Gastroesophageal sphincter (tissue), 4 donors: ENCODE results near the gene TAF4. TPM values are rescaled to one million over a fixed set of nuclear protein-coding genes. Genes with fewer than 3 reads are reported as not detected.

ENCODE experiments used
- ATAC-seq: fragments of 150-250 bp; one replicate; pipeline ENCODE4 v1.9.1; 2016; ENCODE audit warnings: mild to moderate bottlenecking, moderate library complexity
- H3K27ac ChIP-seq, 4 donors: fragments of 200-600 bp; sonication (generic) in 3 of 4; 1 replicate in 3 of 4; 2 replicates in 1 of 4; pipeline ENCODE4 v1.5.1; 2016 to 2019
- H3K27me3 ChIP-seq: fragments of 200-600 bp; sonication (generic); one replicate; pipeline ENCODE4 v1.5.1; 2019
- H3K36me3 ChIP-seq, 2 donors: fragments of 200-600 bp; sonication (generic); one replicate each; pipeline ENCODE4 v1.5.1; 2019; ENCODE audit warnings: control low read depth in 1 of 2
- H3K4me1 ChIP-seq, 3 donors: fragments of 200-600 bp; sonication (generic); 1 replicate in 2 of 3; 2 replicates in 1 of 3; pipeline ENCODE4 v1.5.1; 2016 to 2019; ENCODE audit warnings: control low read depth in 2 of 3
- H3K4me3 ChIP-seq, 2 donors: fragments of 200-600 bp; sonication (generic); one replicate each; pipeline ENCODE4 v1.5.1; 2019; ENCODE audit warnings: mild to moderate bottlenecking in 1 of 2, moderate library complexity in 1 of 2
- H3K9me3 ChIP-seq, 3 donors: fragments of 200-600 bp; sonication (generic); one replicate each; pipeline ENCODE4 v1.5.1; 2017 to 2019; ENCODE audit warnings: control low read depth in 2 of 3
- CTCF ChIP-seq, 4 experiments: fragments of 200-600 bp in 2 of 4; fragments of 450-650 bp in 2 of 4; sonication (generic) in 1 of 4; IDR thresholded peaks; one replicate each; pipeline ENCODE4 v1.5.1; 2017 to 2019; ENCODE audit warnings: antibody characterized with exemption in 4 of 4, mild to moderate bottlenecking in 2 of 4, moderate library complexity in 2 of 4
- EP300 ChIP-seq: sonication (generic); formaldehyde crosslinking; IDR thresholded peaks from one replicate; pipeline ENCODE4 v1.6.1; 2017; ENCODE audit warnings: antibody characterized with exemption, mild to moderate bottlenecking
- POLR2A ChIP-seq, 2 donors: fragments of 450-650 bp; IDR thresholded peaks; one replicate each; pipeline ENCODE4 v1.6.1; 2017; ENCODE audit warnings: antibody characterized with exemption in 2 of 2, mild to moderate bottlenecking in 2 of 2, moderate library complexity in 1 of 2
- POLR2AphosphoS5 ChIP-seq: sonication (generic); formaldehyde crosslinking; IDR thresholded peaks from one replicate; pipeline ENCODE4 v1.6.1; 2017; ENCODE audit warnings: antibody characterized with exemption
- WGBS, 2 donors: methylation state at CpG; one replicate each; pipeline ENCODE4 v1.1.5; 2018; ENCODE audit warnings: low coverage in 1 of 2; 5-methylcytosine and 5-hydroxymethylcytosine counted together
- total RNA-seq, 4 donors: library from RNA; depleted of rRNA; stranded (reverse); fragments of >200 nt; gene quantifications; one replicate each; pipeline ENCODE4 v1.1.0, GENCODE V29; 2016

The TAF4 gene
- total RNA-seq, 4 donors from 2014 or later, result 7.6 to 19.9 (median 15.5) TPM

DNA sequence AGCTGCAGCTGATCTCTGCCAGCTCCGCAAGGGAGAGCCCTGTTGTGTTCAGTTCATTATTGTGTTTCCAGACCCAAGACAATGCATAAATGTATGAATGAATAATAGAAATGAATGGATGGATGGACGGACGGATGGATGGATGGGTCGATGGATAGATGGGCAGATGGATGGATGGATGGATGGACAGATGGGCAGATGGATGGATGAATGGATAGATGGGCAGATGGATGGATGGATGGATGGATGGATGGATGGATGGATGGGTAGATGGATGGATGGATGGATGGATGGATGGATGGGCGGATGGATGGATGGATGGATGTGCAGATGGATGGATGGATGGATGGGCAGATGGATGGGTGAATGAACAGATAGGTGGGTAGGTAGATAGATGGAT lies 39.9 kb upstream of the TAF4 start:
- Histone ChIP-seq H3K9me3 (peaks cover 0 to 70% (median 0%) of the 10 kb centered on the region in 3 donors), H3K27me3 (peaks cover 39% of the 10 kb centered on the region), H3K36me3 (no peaks in the 10 kb centered on the region), H3K4me3 (no peak overlapping the region), H3K27ac (no peak overlapping the region), H3K4me1 (no peaks in the 10 kb centered on the region)
- TF ChIP-seq POLR2A (IDR thresholded peaks at IDR 0.05) (no peak), CTCF (IDR thresholded peaks at IDR 0.05) (no peak), POLR2AphosphoS5 (no peak), EP300 (no peak)
- WGBS, 2 donors, result 75 to 85% methylated on average over 1 to 4 of the region's 5 CpGs
- no peak for ATAC-seq

DNA sequence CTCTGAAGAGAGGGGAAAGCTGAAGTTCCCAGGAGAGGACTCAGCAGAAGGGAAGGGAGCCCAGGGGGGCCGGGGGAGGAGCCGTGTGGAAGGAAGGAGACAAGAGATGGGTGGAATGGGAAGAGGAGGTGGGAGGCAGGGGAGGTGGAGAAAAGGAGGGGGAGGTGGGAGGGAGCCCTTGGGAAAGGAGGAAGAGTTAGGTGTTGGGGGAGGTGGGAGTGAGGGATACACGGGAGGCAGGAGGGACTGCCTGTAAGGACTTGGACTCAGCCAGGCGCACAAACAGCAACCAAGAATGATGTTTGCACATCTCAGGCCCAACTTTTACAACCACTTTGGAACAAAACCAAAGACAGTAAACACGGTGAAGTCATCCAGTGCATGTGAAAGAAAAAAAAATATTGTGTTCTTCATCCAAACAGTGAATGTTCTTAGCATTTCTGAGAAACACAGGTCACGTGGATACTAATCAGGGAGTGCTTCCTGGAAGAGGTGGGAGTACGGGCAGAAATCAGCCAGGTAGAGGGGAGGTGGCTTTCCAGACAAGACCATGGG lies 39.2 kb upstream of the TAF4 start:
- Histone ChIP-seq H3K27me3 (peaks cover 39% of the 10 kb centered on the region), H3K36me3 (no peaks in the 10 kb centered on the region), H3K4me1 (no peaks in the 10 kb centered on the region), H3K9me3 (peaks cover 0 to 70% (median 0%) of the 10 kb centered on the region in 3 donors), H3K27ac (no peak overlapping the region), H3K4me3 (no peak overlapping the region)
- no peak for TF ChIP-seq CTCF (IDR thresholded peaks at IDR 0.05)
- TF ChIP-seq EP300, result no peak
- TF ChIP-seq POLR2AphosphoS5, result no peak
- TF ChIP-seq POLR2A (IDR thresholded peaks at IDR 0.05), result no peak
- 23 to 27% methylated on average over 4 to 7 of the region's 7 CpGs for WGBS, 2 donors
- no peak for ATAC-seq

DNA sequence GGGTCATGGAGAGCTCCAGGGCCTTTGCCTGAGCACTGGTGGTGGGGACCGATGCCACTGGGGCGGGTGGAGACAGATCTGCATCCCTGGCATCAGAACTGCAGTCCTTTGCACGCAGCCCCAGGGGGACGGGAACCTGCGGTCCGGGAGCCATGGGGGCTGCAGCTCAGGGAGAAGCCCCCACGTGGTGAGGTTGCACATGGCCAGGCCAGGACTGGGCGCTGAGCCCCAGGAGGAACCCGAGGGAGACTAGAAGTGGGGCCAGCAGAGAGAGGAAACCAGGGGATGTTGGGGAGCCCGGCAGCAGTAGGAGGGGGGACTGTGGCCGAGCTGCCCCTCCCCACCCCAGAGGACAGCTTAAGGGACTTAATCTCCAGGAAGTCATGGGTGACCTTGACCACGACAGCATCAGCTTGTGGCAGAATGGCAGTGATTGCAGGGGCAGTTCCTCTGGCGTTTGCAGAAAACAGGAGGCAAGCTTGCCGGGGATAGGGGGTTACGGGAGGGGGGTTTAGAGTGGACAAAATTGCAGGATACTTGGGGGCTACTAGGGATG lies 38.6 kb upstream of the TAF4 start:
- 17% methylated on average over 3 to 5 of the region's 15 CpGs for WGBS, 2 donors
- H3K4me1 ChIP-seq, result no peaks in the 10 kb centered on the region
- no peaks in the 10 kb centered on the region for H3K36me3 ChIP-seq
- no peak for ATAC-seq
- peaks cover 0 to 66% (median 0%) of the 10 kb centered on the region in 3 donors for H3K9me3 ChIP-seq
- H3K27ac ChIP-seq, result no peak overlapping the region
- H3K27me3 ChIP-seq, result peaks cover 39% of the 10 kb centered on the region
- TF ChIP-seq POLR2A (IDR thresholded peaks at IDR 0.05) (no peak), POLR2AphosphoS5 (no peak), EP300 (no peak), CTCF (IDR thresholded peaks at IDR 0.05) (no peak)
- no peak overlapping the region for H3K4me3 ChIP-seq

- no peaks in the 10 kb centered on the region for H3K36me3 ChIP-seq
- H3K27me3 ChIP-seq, result peaks cover 39% of the 10 kb centered on the region
- no peak for ATAC-seq
- no peaks in the 10 kb centered on the region for H3K4me1 ChIP-seq
- H3K4me3 ChIP-seq, result no peak overlapping the region
- 40 to 85% methylated on average over 2 to 8 of the region's 21 CpGs for WGBS, 2 donors
- peaks cover 0 to 60% (median 0%) of the 10 kb centered on the region in 3 donors for H3K9me3 ChIP-seq
- no peak overlapping the region for H3K27ac ChIP-seq
- no peak for TF ChIP-seq EP300
- no peak for TF ChIP-seq POLR2A (IDR thresholded peaks at IDR 0.05)
- TF ChIP-seq POLR2AphosphoS5, result no peak
- TF ChIP-seq CTCF (IDR thresholded peaks at IDR 0.05), result no peak
These were observed 38.0 kb upstream of the TAF4 start for GRCh38 chr20:62103508-62104233.

DNA sequence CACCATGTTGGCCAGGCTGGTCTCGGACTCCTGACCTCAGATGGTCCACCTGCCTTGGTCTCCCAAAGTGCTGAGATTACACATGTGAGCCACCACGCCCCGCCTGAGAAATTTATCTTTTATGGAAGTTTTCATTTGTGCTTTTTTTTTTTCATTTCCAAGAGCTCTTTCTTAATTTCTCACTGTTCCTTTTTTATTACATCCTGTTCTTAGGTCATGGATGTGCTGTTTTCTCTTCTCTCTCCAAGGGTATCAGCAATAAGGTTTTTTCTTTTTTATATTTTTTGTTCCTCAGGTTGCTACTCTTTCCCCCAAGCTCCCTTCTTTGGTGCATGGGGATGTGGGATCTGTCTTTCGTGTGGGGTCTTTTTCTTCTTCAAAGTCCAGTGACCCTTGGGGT lies 35.4 kb upstream of the TAF4 start:
- no peaks in the 10 kb centered on the region for H3K4me1 ChIP-seq
- peaks cover 48% of the 10 kb centered on the region for H3K27me3 ChIP-seq
- H3K4me3 ChIP-seq, result no peak overlapping the region
- no peak overlapping the region for H3K27ac ChIP-seq
- TF ChIP-seq POLR2A (IDR thresholded peaks at IDR 0.05), result no peak
- H3K9me3 ChIP-seq, result peaks cover 0 to 35% (median 0%) of the 10 kb centered on the region in 3 donors
- ATAC-seq, result no peak
- no peaks in the 10 kb centered on the region for H3K36me3 ChIP-seq
- WGBS, 2 donors, result 90% methylated on average over 3 of the region's 4 CpGs; no CpG with 5 or more reads in 1 of the 2 donors
